ENCODE measurements around the gene NOS1. TPM values are rescaled to one million over a fixed set of nuclear protein-coding genes. Genes with fewer than 3 reads are reported as not detected.

NOS1 gene
- total RNA-seq, 1 experiment from 2014 or later: 2.3 TPM

DNA sequence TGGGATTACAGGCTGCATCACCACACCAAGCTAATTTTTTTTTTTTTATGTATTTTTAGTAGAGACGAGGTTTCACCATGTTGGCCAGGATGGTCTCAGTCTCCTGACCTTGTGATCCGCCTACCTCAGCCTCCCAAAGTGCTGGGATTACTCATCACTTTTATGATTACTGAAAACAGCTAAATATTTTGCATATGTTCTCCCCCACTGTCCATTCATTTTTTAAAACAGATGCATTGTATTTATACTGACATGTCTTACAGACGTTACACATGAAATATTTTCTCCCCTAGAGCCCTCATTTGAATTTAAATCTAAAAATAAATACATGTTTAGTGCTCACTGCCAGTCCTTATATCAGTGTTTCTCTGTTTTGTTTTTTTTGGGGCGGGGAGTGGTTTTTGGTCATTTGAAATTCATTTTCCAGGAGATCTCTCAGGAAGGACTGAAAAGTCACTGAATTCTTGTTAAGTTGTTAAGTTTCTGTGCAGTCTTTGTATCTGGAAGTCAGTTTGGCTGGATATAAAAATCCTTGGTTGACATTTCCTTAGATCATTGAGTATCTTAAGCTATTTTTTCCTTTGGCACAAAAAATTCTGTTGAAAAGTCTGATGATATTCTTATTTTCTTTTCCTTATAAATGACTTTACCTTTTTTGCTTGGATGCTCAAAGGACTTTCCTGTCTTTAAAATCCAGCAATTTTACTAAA, 180.5 kb downstream of the NOS1 start:
- H3K23me2 ChIP-seq (ENCODE audit: insufficient read length, low read depth, low read length, poor library complexity, severe bottlenecking): no peaks in the 10 kb centered on the region
- no peak overlapping the region for H2AK5ac ChIP-seq (ENCODE audit: insufficient read length, low read length)
- H3K4me1 ChIP-seq (ENCODE audit: insufficient read depth, low read length): no peaks in the 10 kb centered on the region
- H3K4me2 ChIP-seq (ENCODE audit: insufficient read depth, insufficient read length, low read length): no peak overlapping the region
- no peak overlapping the region for H3K4ac ChIP-seq (ENCODE audit: low read depth, low read length)
- H3K14ac ChIP-seq (ENCODE audit: insufficient read depth, low read length): no peak overlapping the region
- no peaks in the 10 kb centered on the region for H4K20me1 ChIP-seq (ENCODE audit: control insufficient read depth, insufficient read depth, insufficient read length)
- no peaks in the 10 kb centered on the region for H3K79me1 ChIP-seq (ENCODE audit: insufficient read depth, low read depth, low read length, poor library complexity, severe bottlenecking)
- H2BK20ac ChIP-seq (ENCODE audit: low read depth, low read length, poor library complexity, severe bottlenecking): no peak overlapping the region
- H3K56ac ChIP-seq (ENCODE audit: insufficient read length, low read depth, low read length): no peak overlapping the region
- H2BK120ac ChIP-seq (ENCODE audit: low read depth, low read length, poor library complexity, severe bottlenecking): no peak overlapping the region
- no peak overlapping the region for H4K8ac ChIP-seq (replicated peaks; ENCODE audit: insufficient read length, low read depth, low read length)
- TF ChIP-seq, protein P1, sequence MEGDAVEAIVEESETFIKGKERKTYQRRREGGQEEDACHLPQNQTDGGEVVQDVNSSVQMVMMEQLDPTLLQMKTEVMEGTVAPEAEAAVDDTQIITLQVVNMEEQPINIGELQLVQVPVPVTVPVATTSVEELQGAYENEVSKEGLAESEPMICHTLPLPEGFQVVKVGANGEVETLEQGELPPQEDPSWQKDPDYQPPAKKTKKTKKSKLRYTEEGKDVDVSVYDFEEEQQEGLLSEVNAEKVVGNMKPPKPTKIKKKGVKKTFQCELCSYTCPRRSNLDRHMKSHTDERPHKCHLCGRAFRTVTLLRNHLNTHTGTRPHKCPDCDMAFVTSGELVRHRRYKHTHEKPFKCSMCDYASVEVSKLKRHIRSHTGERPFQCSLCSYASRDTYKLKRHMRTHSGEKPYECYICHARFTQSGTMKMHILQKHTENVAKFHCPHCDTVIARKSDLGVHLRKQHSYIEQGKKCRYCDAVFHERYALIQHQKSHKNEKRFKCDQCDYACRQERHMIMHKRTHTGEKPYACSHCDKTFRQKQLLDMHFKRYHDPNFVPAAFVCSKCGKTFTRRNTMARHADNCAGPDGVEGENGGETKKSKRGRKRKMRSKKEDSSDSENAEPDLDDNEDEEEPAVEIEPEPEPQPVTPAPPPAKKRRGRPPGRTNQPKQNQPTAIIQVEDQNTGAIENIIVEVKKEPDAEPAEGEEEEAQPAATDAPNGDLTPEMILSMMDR (conservative IDR thresholded peaks at IDR 0.05): no peak
- H3K79me2 ChIP-seq (ENCODE audit: insufficient read depth, low read length): no peaks in the 10 kb centered on the region; the same call in 1 of the 2 replicates
- H3K23ac ChIP-seq (ENCODE audit: insufficient read length, low read depth, low read length): no peak overlapping the region
- no peak overlapping the region for H2BK5ac ChIP-seq (ENCODE audit: insufficient read length, low read length)
- no peak overlapping the region for H2BK12ac ChIP-seq (ENCODE audit: insufficient read length, low read depth, low read length)
- DNase-seq: no peak
- no peak overlapping the region for H4K91ac ChIP-seq (ENCODE audit: insufficient read length, low read depth, low read length)
- no peaks in the 10 kb centered on the region for H3K27me3 ChIP-seq (ENCODE audit: insufficient read depth, low read length)
- peaks cover 47 to 90% (median 82%) of the 10 kb centered on the region in 3 experiments for H3K36me3 Mint-ChIP-seq (ENCODE audit: insufficient read depth in 1 of 3, low read depth in 3 of 3)
- no peaks in the 10 kb centered on the region for H3K9me3 ChIP-seq (ENCODE audit: control insufficient read depth, low read depth, low read length)
- no peak overlapping the region for H3K4me3 Mint-ChIP-seq
- H3K9ac ChIP-seq (ENCODE audit: extremely low read depth, insufficient read length, low read length): no peak overlapping the region
- no peak overlapping the region for H4K5ac ChIP-seq (ENCODE audit: insufficient read length, low read depth, low read length)
- no peak overlapping the region for H2AFZ ChIP-seq (ENCODE audit: low read length)
- no peak overlapping the region for H3K27ac ChIP-seq (ENCODE audit: insufficient read length, low read depth, low read length)
- no peaks in the 10 kb centered on the region for H3K4me1 Mint-ChIP-seq
- H3K27ac Mint-ChIP-seq: no peak overlapping the region
- no peak overlapping the region for H3T11ph ChIP-seq (ENCODE audit: low read length)
- H3K9me3 Mint-ChIP-seq: no peaks in the 10 kb centered on the region
- H2BK15ac ChIP-seq (ENCODE audit: low read depth, low read length): no peak overlapping the region
- WGBS (ENCODE audit: extremely low coverage, insufficient read length, low lambda C conversion rate): no CpG with 5 or more reads among the region's 4 CpGs
- H3K18ac ChIP-seq (ENCODE audit: insufficient read length, low read depth, low read length): no peak overlapping the region
- no peaks in the 10 kb centered on the region for H3K27me3 Mint-ChIP-seq (ENCODE audit: low read depth)
